HUES6 (cell line): ENCODE data around the gene DEFB131B.
"Not testable (repeated sequence)": the region's sequence is repeated elsewhere in the genome, so short reads cannot be mapped to it uniquely, and the experiment has no call there.

Source experiments
- H3K27ac ChIP-seq: 2 replicates; pipeline ENCODE4 v1.7.0; 2013; ENCODE audit warnings: low read depth, mild to moderate bottlenecking, low read length, inconsistent platforms
- H3K27me3 ChIP-seq: 2 replicates; pipeline ENCODE4 v1.6.1; 2013; ENCODE audit warnings: low read length; ENCODE audit not compliant: control insufficient read depth, insufficient read depth
- H3K36me3 ChIP-seq: 2 replicates; pipeline ENCODE4 v1.6.1; 2013; ENCODE audit warnings: low read length; ENCODE audit not compliant: control insufficient read depth, insufficient read depth
- H3K4me1 ChIP-seq: 2 replicates; pipeline ENCODE4 v1.6.1; 2013; ENCODE audit warnings: low read length; ENCODE audit not compliant: control insufficient read depth, insufficient read depth
- H3K4me3 ChIP-seq: 2 replicates; pipeline ENCODE4 v1.5.1; 2013; ENCODE audit warnings: low read depth, low read length
- H3K9ac ChIP-seq: one replicate; pipeline ENCODE4 v1.6.1; 2013; ENCODE audit warnings: mild to moderate bottlenecking, low read length
- H3K9me3 ChIP-seq: 2 replicates; pipeline ENCODE4 v1.6.1; 2013; ENCODE audit warnings: low read depth, low read length; ENCODE audit not compliant: control insufficient read depth, insufficient read depth

The DEFB131B gene, protein sequence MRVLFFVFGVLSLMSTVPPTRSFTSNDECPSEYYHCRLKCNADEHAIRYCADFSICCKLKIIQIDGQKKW

DNA sequence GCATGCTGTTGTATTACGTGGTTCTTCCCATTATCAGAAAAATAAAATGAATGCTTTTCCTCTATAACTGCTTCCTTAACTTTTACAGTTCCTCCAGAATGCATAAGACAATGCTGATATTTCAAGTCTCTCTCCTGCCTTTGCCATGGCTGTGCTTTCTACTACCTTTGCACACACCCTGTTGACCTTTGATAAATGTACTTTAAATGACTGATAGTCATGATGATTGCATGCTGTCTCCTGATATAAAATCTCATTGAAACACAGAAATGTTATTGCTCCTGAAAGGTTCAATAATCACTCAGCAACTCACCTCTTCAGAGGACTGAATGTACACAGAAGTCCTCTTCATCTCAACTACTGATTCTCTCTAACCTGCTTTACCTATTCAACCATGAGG, at the start of gene DEFB131B:
DEFB131B (plus strand) TSS at position 395 of the 400 bp plus-strand sequence; CDS start at position 395, 0 bp downstream.
- H3K36me3 ChIP-seq, H3K27me3 ChIP-seq, H3K4me3 ChIP-seq, H3K27ac ChIP-seq, H3K9ac ChIP-seq, H3K4me1 ChIP-seq, H3K9me3 ChIP-seq: not testable (repeated sequence)

DNA sequence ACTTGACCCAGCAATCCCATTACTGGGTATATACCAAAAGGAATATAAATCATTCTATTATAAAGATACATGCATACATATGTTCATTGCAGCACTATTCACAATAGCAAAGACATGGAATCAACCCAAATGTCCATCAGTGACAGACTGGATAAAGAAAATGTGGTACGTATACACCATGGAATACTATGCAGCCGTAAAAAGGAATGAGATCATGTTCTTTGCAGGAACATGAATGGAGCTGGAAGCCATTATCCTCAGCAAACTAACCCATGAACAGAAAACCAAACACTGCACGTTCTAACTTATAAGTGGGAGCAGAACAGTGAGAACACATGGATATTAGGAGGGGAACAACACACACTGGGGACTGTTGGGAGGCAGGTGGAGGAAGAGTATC, 49.0 kb upstream of the DEFB131B start:
- not testable (repeated sequence) for H3K9me3 ChIP-seq, H3K27me3 ChIP-seq, H3K4me3 ChIP-seq, H3K27ac ChIP-seq, H3K9ac ChIP-seq, H3K36me3 ChIP-seq, H3K4me1 ChIP-seq

DNA sequence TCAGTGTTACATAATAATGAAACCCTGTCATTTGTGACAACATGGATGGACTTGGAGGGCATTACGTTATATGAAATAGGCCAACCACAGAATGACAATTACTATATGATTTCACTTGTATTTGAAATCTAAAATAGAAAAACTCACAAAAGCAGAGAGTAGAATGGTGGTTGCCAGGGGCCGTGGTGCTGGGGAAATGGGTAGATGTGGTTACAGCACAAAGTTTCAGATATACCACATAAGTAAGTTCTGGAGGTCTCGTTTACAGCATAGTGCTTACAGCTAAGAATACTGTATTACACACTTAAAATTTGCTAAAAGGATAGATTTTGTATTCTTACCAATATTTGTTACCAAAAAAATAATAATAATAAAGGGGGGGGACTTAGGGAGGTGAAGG, 48.6 kb upstream of the DEFB131B start:
- H3K27me3 ChIP-seq, H3K9ac ChIP-seq, H3K4me1 ChIP-seq, H3K9me3 ChIP-seq, H3K27ac ChIP-seq, H3K4me3 ChIP-seq, H3K36me3 ChIP-seq: not testable (repeated sequence)

DNA sequence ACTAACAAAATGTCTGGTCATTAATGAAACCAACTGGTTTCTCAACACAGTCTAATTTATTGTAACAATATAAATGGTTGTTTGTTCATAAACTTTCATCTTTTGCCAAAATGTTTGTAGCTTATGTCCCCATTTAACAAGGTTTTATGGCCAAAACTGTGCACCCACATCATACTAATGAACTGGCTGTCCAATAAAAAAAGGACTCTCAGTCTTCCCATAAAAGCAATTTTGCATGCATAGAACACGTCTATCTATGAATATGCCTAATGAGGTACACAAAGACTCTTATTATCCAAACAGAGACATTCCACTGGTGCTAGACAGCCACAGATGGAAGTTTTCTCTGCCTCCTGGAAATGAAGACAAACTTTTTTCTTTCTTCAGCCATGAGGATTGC, 45.4 kb upstream of the DEFB131B start, which contains the start of gene DEFB108B:
DEFB108B (plus strand) TSS at position 390 of the 400 bp plus-strand sequence; CDS start at position 390, 0 bp downstream.
- H3K4me3 ChIP-seq, H3K27me3 ChIP-seq, H3K9me3 ChIP-seq, H3K36me3 ChIP-seq, H3K27ac ChIP-seq, H3K9ac ChIP-seq, H3K4me1 ChIP-seq: not testable (repeated sequence)

DNA sequence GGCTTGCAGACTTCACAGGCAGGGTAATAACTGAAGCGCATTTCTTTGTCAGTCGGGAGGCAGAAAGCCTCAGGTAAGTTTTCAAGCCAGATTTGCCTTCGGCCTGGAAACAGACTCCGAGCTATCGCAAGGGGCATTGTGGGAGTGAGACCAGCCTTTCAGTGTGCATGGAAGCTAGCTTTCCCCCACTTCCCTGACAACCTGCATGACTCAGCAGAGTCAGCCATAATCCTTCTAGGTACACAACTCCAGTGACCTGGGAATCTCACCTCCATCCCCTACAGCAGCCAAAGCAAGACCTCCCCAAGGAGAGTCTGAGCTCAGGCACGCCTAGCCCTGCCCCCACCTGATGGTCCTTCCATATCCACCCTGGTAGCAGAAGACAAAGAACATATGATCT, 35.5 kb upstream of the DEFB131B start:
- H3K27me3 ChIP-seq, H3K9ac ChIP-seq, H3K9me3 ChIP-seq, H3K27ac ChIP-seq, H3K36me3 ChIP-seq, H3K4me3 ChIP-seq: not testable (repeated sequence)
- H3K4me1 ChIP-seq, result peaks cover 14% of the 10 kb centered on the region

DNA sequence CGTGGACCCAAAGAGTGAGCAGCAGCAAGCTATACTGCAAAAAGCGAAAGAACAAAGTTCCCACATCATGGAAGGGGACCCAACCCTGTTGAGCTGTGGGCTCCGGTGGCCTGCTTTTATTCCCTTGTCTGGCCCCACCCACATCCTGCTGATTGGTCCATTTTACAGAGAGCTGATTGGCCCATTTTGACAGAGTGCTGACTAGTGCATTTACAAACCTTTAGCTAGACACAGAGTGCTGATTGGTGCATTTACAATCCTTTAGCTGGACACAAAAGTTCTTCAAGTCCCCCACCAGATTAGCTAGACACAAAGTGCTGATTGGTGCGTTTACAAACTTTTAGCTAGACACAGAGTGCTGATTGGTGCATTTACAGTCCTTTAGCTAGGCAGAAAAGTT, 34.9 kb upstream of the DEFB131B start:
- Histone ChIP-seq H3K4me1 (peaks cover 12% of the 10 kb centered on the region), H3K27ac (0 out of 2 replicates have a peak overlapping the region, but pooled peaks have one; percentile 73)
- H3K36me3 ChIP-seq, result not testable (repeated sequence)

DNA sequence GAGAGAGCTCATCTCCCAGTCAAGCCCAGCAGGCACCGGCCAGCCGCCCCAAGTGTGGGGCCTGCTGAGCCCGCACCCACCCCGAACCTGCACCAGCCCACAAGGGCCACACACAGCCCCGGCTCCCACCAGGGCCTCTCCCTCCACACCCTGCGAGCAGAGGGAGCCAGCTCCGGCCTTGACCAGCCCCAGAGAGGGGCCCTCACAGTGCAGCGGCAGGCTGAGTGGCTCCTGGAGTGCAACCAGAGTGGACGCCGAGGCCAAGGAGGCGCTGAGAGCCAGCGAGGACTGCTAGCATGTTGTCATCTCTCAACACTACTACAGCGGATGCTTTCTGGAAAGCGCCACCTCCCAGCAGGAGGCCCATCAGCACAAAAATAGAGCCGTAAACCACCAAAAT, 34.4 kb upstream of the DEFB131B start:
- Histone ChIP-seq H3K4me3 (no peak overlapping the region), H3K27ac (peak overlapping the region; percentile 73), H3K9ac (peak overlapping the region; percentile 30), H3K27me3 (no peaks in the 10 kb centered on the region), H3K9me3 (no peaks in the 10 kb centered on the region), H3K4me1 (peaks cover 12% of the 10 kb centered on the region), H3K36me3 (no peaks in the 10 kb centered on the region)

More for the DNA sequence above, 34.9 kb upstream of the DEFB131B start:
- H3K9me3 ChIP-seq, H3K4me3 ChIP-seq, H3K27me3 ChIP-seq, H3K9ac ChIP-seq: not testable (repeated sequence)

DNA sequence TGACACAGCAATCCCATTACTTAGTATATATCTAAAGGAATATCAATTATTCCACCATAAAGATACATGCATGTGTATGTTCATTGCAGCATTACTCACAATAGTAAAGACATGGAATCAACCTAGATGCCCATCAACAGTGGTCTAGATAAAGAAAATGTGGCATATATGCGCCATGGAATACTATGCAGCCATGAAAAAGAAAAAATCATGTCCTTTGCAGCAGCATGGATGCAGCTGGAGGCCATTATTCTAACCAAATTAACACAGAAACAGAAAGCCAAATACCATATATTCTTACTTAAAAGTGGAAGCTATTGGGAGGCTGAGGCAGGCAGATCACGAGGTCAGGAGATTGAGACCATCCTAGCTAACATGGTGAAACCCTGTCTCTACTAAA, 24.4 kb upstream of the DEFB131B start:
- H3K9ac ChIP-seq, H3K27me3 ChIP-seq, H3K9me3 ChIP-seq, H3K4me3 ChIP-seq, H3K4me1 ChIP-seq, H3K36me3 ChIP-seq, H3K27ac ChIP-seq: not testable (repeated sequence)

DNA sequence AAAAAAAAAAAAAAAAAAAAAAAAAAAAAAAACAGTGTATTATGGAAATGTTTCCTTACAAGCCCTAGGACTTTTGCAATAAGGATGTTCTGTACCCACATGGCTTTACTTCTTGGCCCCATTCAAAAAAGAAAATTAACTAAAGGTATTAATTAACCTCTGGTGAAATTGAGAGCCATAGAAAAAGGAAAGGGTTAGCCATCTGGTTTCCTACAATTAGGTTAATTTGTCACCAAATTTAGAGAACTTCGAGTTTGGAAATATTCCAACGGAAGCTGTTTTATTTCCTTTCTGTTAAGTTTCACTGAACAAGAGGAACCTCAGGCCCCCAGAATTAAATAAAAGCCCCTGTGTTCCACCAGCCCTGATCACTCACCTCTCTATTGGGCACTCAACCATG, 22.4 kb upstream of the DEFB131B start:
- H3K27ac ChIP-seq, H3K4me3 ChIP-seq, H3K4me1 ChIP-seq, H3K9ac ChIP-seq, H3K36me3 ChIP-seq, H3K9me3 ChIP-seq, H3K27me3 ChIP-seq: not testable (repeated sequence)

DNA sequence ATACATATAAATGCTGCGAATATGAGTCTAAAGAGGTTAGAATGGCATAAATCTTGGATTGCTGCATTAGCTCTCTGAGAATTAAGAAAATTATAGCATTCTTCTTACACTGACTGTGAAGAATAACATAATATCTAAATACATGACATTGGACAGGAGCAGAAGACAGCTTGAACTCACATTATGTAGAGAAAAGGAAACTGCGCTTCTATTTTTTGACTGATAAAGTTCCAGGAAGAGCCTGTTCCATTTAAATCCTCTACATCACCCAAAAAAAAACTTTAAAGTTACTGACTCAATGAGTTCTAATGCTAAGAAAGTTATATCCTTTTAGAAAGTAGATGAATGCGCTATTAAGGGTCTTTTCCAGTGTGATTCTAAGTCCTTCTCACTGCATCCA, 17.4 kb upstream of the DEFB131B start:
- H3K4me1 ChIP-seq, H3K9ac ChIP-seq, H3K4me3 ChIP-seq, H3K9me3 ChIP-seq, H3K27ac ChIP-seq, H3K27me3 ChIP-seq, H3K36me3 ChIP-seq: not testable (repeated sequence)

DNA sequence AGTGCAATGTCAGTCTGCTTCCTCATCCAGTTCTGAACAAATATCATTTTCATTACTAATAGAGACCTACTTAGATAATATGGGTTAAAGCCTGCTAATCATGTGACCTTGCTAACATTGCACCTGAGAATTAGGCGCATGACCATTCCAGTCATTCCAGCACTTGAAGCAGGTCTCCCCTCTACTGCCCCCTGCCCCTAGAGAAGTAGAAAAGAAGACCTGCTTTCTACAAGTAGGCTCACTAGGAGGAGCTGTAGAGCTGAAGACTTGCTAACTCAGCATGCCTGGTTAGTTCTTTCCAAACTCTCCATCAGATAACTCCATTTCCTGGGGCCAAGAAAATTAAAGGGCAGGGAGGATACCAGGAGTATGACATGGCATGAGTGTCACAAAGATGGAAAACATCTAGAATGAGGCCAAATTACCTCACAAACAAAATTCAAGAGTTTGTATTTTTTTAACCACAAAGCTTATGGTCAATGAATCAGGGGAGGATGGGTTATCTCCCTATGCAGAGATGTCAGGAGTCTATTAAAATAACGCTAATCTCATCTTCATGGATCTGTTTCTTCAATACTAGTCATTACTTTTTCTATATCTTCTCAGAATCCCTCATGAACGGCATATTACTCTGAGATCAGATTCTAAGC, 14.2 kb upstream of the DEFB131B start:
- not testable (repeated sequence) for H3K27me3 ChIP-seq, H3K9ac ChIP-seq, H3K4me1 ChIP-seq, H3K36me3 ChIP-seq, H3K27ac ChIP-seq, H3K9me3 ChIP-seq, H3K4me3 ChIP-seq

DNA sequence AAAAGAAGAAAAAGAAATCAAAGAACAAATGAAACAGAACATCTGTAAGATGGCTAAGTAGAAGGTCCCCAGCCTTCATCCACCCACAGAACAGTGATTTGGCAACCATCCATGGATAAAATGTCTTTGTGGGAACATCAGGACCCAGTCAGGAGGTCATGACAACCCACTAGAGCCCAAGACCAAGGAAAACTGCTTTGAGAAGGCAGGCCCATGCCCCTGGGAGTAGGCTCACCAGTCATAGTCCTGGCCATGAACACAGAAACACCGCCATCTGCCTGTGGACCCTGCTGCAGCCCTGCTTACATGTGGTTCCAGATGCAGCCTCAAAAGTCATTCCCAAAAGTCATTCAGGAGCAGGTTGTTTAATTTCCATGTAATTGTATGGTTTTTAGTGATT, 11.0 kb upstream of the DEFB131B start:
- not testable (repeated sequence) for H3K27me3 ChIP-seq, H3K9me3 ChIP-seq, H3K4me3 ChIP-seq, H3K36me3 ChIP-seq, H3K9ac ChIP-seq, H3K4me1 ChIP-seq, H3K27ac ChIP-seq
